ENCODE data around the gene NEIL1.
"Not testable (repeated sequence)": the region's sequence is repeated elsewhere in the genome, so short reads cannot be mapped to it uniquely, and the experiment has no call there.

NEIL1 gene

DNA sequence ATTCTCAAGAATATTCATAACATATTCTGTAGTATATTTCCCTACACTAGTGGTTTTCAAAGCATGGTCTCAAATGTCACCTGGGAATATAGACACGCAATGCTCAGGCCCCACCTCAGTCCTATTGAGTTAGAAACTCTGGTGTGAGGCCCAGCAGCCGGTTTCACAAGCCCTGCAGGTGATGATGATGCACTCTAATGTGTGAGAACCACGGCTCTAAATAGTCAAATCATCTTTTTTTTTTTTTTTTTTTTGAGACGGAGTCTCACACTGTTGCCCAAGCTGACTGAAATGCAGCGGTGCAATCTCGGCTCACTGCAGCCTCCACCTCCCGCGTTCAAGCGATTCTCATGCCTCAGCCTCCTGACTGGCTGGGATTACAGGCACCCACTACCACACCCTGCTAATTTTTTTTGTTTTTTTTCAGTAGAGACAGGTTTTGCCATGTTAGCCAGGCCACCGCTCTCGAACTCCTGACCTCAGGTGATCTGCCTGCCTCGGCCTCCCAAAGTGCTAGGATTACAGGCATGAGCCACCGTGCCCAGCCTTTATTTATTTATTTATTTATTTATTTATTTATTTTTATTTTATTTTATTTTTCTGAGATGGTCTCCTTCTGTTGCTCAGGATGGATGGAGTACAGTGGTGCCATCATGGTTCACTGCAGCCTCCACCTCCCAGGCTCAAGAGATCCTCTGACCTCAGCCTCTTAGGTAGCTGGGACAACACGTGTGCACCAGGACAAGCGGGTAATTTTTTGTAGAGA lies 13.0 kb upstream of the NEIL1 start:
- not testable (repeated sequence) for DNase-seq (ENCODE audit: low read depth in 2 of 2)

DNA sequence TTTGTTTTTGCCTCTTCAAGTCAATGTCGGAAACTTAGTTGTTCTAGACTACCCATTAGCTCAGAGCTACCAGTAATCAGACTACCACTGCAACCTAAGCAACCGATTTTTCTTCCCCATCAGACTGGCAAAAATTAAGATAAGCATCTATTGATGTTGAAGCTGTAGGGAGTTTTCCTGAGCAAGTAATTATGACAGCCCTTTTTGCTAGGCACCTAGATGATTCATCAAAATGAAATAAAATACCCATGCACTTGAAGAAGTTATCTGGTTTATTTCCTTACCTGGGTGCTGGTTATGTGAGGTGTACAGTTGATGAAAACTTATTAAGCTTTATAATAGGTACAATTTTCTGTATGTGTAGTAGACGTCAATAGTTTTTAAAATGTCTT lies 11.5 kb upstream of the NEIL1 start:
- DNase-seq (ENCODE audit: low read depth in 2 of 2), result no peak

DNA sequence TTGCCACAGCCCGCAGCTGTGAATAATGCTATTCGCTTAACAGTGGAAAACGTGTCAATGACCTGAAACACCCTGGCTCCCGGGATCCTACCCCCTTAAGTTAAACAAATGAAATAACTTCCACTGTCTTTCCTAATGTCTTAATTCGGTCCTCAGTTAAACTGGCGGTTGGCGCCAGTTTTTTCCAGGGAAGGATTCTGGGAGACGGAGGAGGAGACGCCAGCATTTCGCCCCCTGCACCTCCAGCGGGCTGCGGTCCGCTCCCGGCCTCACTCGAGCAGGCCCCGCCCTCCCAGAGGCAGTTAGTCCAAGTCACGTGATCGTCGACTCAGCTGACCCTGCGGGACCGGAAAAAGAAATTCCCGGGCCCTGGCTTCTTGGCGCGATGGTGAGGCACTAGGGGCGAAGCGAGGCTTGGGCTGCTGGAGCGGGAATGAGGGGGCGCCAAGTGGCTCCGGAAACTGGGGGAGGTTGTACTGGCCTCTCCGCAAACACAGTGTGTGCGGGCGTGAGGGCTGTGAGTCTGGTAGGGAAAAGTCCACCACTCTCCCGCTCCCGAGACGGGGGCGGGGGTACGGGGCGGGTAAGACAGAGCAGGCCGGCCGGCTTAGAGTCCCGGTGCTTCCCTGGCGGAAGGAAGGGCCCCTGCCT lies 11.0 kb upstream of the NEIL1 start, which contains the start of gene COMMD4:
Gene COMMD4, plus strand, starts transcription at position 359 of the 651 bp plus-strand sequence. Its CDS starts 27 bp downstream, at position 386.
- DNase-seq (ENCODE audit: low read depth in 2 of 2), result peak; percentile 48 to 79

DNA sequence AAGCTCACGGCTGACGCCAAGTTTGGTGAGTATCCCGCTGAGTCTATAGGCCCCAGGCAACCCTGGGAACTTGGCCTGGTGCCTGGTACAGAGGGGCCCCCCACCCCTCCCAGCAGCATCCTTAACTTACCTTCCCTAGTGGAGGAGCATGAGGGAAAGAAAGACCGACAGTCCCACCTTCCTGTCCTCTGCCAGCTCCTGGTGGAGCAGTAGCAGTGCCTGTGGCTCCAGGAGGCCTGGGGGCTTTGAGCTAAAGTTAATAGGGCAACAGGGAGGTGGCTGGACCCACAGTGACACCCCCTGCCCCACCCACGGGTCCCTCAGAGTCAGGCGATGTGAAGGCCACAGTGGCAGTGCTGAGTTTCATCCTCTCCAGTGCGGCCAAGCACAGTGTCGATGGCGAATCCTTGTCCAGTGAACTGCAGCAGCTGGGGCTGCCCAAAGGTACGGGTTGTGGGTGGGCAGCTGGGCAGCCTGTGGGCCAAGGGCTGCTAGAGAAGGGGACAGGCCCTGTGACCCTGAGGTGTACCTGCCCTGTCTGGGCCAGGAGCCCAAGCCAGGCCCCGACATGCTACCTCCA lies 8.1 kb upstream of the NEIL1 start:
- no peak for DNase-seq (ENCODE audit: low read depth in 2 of 2)

DNA sequence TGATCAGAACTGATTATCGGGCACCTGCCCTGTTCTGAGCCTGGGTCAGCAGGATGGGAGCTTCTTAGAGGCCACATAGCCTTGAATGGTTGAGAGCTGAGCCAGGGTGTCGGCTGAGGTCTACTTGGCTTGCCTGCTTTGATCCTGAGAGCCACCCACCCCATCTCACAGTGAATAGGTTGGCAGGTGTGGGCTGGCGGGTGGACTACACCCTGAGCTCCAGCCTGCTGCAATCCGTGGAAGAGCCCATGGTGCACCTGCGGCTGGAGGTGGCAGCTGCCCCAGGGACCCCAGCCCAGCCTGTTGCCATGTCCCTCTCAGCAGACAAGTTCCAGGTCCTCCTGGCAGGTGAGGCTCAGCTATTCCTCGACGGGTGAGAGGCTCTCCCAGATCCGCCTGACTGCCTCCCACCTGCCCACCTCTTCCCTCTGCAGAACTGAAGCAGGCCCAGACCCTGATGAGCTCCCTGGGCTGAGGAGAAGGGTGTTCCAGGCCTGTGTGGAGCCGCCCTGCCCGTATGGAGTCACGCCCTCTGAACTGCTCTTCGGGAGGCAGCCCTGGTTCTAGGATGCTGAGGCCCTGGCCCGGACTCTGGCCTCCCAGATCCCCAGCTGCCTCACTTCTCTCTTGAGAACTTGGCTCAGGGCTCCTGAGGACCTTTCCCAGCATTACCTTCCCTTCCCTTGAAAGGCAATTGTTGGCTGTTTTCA lies 7.2 kb upstream of the NEIL1 start:
- no peak for DNase-seq (ENCODE audit: low read depth in 2 of 2)

DNA sequence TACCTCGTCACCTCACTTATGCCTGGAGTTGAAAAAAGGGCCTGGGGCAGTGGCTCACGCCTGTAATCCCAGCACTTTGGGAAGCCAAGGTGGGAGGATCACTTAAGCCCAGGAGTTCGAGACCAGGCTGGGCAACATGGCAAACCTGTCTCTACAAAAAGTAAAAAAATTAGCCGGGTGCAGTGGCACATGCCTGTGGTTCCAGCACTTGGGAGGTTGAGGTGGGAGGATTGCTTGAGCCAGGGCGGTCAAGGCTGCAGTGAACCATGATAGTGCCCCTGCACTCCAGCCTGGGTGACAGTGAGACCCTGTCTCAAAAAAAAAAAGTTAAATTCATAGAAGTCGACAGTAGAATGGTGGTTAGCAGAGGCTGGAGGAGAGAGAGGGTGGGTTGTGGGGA lies 4.6 kb upstream of the NEIL1 start:
- no peak for DNase-seq (ENCODE audit: low read depth in 2 of 2)

DNA sequence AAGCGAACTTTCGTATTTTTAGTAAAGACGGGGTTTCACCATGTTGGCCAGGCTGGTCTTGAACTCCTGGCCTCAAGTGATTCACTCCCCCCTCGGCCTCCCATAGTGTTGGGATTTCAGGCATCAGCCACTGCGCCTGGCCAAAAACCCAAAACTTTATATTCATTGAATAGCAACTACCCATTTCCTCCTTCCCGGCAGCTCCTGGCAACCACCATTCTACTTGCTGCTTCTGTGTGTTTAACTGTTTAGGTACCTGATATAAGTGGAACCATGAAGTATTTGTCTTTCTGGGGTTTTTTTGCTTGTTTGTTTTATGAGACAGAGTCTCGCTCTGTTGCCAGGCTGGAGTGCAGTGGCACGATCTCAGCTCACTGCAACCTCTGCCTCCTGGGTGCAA lies 2.9 kb upstream of the NEIL1 start:
- DNase-seq (ENCODE audit: low read depth in 2 of 2), result not testable (repeated sequence)

DNA sequence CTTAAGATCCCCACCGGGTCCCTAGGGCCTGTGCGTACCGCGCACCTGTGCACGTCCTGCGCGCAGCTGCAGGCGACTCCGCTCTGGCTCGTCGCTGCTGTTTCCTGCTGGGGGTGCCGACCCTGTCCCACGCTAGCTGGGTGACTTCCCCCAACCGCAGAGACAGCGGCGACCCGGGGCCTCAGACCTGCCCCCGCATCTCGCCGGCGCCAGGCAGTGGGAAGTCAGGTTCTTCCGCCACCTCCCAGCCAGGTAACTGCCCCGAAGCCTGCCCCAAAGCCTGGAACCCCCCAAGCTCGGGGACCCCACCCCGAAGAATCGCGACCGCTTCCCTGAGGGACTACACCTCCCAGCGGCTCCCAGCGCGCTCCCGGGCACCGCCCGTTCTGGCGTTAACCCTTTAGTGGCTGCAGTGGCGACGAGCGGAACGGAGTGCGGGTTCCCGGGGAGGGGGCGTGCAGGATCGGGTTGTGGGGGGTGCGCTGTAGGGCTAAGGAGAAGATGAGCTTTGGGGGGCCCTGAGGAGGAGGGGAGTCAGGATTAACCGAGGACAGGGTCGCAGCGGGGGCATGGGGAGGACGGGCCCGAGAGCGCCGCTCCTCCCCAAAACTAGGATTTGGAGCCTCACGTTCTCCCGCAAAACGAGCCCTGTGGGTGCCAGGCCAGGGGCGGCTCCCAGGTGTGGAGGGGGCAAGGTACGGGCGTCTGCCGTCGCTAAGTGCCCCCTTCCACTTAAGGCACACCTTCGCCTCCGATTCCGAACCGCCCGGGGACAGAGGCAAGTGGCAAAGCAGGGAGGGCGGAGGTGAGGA lies 589 bp downstream of the NEIL1 start:
- peak; percentile 27 to 42 for DNase-seq (ENCODE audit: low read depth in 2 of 2)

DNA sequence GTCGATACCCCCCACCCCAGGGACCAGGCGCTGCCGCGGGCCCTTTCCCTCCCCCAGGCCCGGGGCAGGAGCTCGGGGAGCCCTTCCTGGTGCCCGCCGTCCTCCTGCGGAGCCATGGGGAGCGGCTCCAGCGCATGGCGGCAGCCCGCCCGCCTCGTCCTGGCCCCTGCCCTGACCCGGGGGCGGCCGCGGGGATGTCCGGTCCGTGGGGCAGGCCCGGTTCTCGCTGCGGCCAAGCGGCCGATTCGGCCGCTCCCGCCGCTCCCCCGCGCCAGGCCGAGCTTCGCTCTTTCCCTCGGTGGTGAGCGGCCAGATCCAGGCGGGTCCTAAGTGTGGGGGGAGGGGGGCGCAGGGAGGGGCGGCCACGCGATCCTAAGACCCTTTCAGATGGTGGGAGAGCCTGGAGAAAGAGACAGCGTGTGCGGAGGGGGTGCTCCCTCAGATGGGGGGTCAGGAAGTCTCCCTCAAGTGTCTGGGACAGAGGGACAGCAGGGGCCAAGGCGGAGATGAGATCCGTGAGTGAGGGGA lies 1.3 kb downstream of the NEIL1 start:
- no peak for DNase-seq (ENCODE audit: low read depth in 2 of 2)

DNA sequence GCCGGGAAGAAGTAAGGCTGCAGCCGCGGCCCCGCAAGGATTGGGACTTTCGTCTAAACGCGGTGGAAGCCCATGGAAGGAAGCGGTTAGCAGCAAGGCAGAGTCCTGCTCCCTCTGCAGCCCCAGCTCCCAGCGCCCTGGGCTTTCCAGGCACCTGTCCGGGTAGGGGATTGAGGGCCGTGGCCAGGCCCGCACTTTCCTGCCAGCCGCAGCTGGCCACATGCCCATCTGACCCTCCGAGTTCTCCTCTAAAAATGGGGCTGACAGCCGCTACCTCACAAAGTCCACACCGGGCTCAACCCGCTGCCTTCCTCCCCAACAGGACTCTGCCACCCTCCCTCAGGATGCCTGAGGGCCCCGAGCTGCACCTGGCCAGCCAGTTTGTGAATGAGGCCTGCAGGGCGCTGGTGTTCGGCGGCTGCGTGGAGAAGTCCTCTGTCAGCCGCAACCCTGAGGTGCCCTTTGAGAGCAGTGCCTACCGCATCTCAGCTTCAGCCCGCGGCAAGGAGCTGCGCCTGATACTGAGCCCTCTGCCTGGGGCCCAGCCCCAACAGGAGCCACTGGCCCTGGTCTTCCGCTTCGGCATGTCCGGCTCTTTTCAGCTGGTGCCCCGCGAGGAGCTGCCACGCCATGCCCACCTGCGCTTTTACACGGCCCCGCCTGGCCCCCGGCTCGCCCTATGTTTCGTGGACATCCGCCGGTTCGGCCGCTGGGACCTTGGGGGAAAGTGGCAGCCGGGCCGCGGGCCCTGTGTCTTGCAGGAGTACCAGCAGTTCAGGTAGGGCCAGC lies 1.9 kb downstream of the NEIL1 start:
- DNase-seq (ENCODE audit: low read depth in 2 of 2), result no peak

DNA sequence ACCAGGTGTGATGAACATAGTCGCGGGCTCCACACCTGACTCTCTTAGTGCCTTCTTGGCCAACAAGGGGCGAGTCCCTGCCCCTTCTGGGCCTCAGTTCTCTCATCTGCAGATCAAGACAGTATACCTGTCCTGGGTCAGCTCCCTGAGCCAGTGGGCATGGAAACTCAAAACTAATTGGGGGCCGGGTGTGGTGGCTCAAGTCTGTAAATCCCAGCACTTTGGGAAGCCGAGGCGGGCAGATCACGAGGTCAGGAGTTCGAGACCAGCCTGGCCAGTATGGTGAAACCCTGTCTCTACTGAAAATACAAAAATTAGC lies 2.5 kb downstream of the NEIL1 start:
- not testable (repeated sequence) for DNase-seq (ENCODE audit: low read depth in 2 of 2)

DNA sequence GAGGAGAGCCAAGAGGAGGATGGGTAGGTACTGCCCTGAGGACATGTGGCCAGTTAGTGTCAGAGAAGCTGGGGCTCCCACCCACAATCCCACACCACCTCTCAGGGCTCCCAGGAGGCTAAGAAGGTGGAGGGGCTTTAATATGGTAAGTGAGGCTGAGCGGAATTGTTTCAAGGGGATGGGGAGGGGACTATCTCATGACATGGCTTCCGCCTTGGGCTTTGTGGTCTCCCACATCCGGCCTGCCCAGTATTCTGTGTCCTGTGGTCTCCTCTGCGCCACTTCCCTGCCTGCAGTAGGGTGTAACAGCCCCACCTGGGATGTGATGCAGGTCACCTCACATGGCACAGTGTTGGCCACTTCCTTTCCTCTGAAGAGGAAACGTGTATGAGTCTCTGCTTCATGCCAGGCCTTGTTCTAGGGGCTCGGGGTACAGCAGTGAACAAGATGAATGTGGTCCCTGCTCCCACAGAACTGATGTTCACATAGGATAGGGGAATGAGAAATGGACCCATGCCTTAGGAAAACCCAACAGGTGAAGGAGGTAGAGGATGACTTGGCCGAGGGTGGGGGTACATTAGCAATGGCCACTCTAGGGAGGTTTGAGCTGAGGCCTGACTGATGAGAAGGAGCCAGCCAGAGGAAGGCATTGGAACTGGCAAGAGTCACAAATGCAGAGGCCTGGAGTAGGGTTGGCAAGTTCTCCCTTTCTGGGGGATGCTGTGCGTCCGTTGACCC lies 3.2 kb downstream of the NEIL1 start:
- DNase-seq (ENCODE audit: low read depth in 2 of 2), result peak; percentile 21 to 27

DNA sequence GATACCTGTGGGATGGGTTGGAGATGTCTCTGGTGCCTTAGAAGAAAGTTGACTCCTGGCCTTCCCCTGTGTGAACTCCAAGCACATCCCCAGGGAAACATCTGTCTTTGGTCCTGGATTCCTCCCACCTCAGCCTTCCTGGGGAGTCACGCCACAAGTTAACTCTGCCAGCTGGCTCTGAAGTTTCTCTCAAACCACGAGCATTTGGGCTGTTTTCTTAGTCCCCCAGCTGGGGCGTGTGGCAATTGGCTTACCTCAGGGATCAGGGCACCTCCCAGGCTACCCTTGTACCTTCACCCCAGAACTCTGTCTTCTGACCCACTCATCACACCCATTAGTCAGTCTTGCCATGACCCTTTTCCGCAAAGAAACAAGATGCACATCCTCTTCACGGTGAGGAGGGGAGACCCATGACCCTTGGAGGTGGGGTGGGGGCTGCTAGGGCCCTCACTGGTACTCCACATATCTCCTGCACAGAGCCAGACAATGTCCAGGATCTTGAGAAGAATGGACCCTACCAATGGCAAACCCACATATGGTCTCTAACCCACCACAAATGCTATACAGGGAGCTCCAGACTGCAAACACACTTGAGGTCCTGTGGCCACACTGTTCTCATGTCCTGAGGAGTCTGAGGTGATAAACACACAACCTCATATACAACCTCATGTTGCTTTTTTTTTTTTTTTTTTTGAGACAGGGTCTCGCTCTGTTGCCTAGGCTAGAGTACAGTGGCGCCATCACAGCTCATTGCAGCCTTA lies 3.9 kb downstream of the NEIL1 start:
- DNase-seq (ENCODE audit: low read depth in 2 of 2), result no peak

DNA sequence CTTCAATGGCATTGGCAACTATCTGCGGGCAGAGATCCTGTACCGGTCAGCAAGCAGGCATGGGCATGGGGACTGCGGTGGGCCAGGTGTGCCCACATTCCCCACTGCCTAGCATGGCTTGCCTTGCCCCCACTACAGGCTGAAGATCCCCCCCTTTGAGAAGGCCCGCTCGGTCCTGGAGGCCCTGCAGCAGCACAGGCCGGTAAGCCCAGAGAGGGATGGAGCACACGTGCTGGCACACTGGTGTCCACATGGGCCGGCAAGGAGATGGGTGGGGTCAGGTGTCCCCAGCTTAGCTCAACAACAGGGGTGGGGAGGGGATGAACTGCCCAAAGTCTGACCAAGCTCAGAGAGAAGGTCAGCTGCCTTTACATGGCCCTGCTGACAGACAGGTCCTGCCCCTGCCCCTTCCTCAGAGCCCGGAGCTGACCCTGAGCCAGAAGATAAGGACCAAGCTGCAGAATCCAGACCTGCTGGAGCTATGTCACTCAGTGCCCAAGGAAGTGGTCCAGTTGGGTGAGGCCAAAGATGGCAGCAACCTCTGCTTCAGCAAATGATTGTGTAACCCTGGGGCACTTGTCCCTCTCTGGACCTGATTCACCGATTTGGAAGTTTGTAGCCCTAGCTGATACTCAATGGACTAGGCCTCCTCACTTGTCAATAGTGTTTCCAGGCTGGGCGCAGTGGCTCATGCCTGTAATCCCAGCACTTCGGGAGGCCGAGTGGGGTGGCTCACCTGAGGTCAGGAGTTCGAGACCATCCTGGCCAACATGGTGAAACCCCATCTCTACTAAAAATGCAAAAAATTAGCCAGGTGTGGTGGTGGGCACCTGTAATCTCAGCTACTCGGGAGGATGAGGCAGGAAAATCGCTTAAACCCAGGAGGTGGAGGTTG lies 5.6 kb downstream of the NEIL1 start:
- DNase-seq (ENCODE audit: low read depth in 2 of 2), result no peak

DNA sequence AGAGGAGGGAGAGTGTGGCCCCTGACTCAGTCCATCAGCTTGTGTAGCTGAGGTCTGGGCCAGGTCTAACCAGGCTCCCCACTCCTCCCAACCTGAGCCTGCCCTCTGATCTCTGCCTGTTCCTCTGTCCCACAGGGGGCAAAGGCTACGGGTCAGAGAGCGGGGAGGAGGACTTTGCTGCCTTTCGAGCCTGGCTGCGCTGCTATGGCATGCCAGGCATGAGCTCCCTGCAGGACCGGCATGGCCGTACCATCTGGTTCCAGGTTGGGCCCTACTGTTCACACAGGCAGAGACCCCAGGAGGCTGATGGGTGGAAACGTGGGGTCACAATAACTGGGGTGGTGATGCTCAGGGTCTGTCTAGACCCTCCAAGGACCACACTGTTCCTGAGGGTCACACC lies 6.8 kb downstream of the NEIL1 start:
- no peak for DNase-seq (ENCODE audit: low read depth in 2 of 2)

DNA sequence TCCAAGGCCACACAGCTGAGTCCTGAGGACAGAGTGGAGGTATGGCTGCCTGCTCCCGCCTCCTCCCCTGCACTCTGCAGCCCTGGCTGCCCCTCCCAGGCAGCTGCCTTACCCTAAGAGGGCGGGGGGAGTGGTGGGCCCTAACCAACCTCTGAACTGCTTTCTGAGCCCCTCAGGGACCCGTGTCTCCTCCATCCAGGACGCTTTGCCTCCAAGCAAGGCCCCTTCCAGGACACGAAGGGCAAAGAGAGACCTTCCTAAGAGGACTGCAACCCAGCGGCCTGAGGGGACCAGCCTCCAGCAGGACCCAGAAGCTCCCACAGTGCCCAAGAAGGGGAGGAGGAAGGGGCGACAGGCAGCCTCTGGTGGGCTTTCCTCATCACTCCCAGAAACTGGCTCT lies 7.6 kb downstream of the NEIL1 start:
- no peak for DNase-seq (ENCODE audit: low read depth in 2 of 2)

DNA sequence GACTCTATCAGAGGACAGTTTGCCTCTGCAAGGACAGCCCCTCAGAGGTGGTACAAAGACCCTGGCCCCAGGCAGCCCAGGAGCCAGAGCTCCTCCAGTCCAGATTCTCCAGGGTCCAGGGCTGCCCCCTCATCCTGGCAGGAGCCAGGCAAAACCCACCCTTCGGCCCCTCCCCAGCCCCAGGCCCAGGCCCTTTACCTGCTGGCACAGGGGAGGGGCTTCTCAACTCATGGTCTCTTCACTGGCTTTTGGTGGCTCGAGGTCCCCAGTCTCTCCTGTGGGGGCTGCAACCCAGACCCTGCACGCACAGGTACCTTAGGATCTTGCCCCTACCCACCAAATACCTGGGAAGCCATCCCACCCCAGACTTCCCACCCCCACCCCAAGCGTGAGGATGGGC lies 8.5 kb downstream of the NEIL1 start:
- no peak for DNase-seq (ENCODE audit: low read depth in 2 of 2)

DNA sequence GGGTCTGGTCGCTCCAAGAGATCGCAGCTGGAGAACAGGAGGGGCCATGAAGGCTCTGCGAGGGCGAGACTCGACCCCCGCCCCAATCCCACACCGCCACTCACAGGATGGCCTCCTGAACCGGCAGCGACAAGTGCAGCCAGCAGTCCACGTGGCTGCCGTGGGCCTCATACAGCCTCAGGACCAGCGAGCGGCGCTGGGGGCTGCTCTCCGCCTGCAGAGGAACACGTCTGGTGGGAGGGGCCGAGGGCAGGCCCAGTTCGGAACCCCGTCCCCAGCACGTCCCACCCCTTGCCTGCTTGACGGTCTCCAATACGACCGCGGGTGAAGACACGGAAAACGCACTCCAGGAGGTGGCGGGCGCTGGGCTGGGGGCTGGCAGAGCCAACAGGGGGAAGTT lies 9.2 kb downstream of the NEIL1 start:
- DNase-seq (ENCODE audit: low read depth in 2 of 2), result no peak
